ENCODE measurements around the gene RNASE7.
A peak's percentile ranks its signal among the peaks of the same experiment; 100 is the strongest.

The RNASE7 gene

DNA sequence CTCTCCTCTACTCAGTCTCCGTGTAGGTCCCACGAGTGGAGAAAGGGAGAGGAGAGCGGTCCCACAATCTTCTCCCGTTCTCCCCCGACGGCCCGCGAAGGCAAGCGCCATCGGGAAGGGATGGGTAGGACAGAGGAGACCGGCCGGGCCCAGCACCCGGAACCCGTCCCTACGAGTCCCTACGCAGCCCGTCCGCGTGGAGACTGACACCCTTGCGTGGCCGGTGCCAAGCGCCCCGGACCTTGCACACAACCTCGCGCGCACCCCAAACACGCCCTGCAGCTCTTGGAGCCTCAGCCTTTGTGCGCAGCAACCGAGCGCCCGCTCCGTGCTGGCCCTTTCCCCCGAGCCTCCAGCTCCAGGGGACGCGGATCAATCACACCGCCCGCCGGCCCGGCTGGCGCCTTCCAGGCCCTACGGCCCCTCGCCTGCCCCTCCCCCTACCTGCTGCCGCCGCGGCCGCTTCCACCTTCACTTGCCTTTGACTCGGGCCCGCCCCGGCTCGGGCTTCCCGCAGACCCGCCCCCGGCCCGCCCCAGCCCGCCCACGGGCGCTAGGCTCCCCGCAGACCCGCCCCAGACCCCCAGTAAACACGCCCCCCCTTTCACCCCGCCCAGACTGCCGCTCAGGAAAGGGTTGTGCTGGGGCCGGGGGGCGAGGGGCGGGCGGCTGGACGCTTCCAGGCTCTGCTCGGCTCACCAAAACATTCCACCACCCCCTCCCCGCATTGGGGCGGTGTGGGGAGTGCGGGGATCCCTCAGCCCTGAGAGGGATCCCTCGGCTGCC is 17.4 kb upstream of the RNASE7 start, which contains the start of gene NDRG2:
NDRG2 (minus strand) TSS at position 477 of the 786 bp plus-strand sequence. CDS start 1,746 bp downstream, outside the sequence.
- ChIA-PET POLR2A (interaction anchor here (0.7 to 1.0 kb wide), 2 partner anchors 10 to 47 kb away, joined by 3 to 5 read pairs; no protein-coding TSS in a partner anchor), CTCF (interaction anchor here (1.7 kb wide), 1 partner anchor 13 kb away, joined by 4 read pairs; no protein-coding TSS in a partner anchor)
- Histone ChIP-seq H3K4me3 (ENCODE audit: low read depth, low read length) (peak within 1 kb of the TSS; percentile 69), H3K36me3 (ENCODE audit: control insufficient read depth in 2 of 2, insufficient read depth in 1 of 2, low read length in 2 of 2) (peaks cover 0 to 22% of the 10 kb centered on the region in 2 experiments; a peak in 2 of 3 replicates), H3K9me3 (ENCODE audit: control insufficient read depth, insufficient read depth, low read depth, low read length) (no peaks in the 10 kb centered on the region), H3K4me1 (ENCODE audit: control insufficient read depth, insufficient read depth, low read length) (peaks cover 10% of the 10 kb centered on the region; the same call in 1 of the 2 replicates), H3K27ac (ENCODE audit: extremely low read depth, low read depth, low read length) (peak within 1 kb of the TSS; percentile 74; the same call in 1 of the 2 replicates)
- TF ChIP-seq OVOL3 (tag by site-specific recombination; IDR thresholded peaks at IDR 0.05) (no peak), ZNF558 (tag by site-specific recombination; IDR thresholded peaks at IDR 0.05) (no peak), ZNF660 (tag by site-specific recombination; IDR thresholded peaks at IDR 0.05) (no peak), ZSCAN16 (tag by site-specific recombination; IDR thresholded peaks at IDR 0.05) (no peak), ZFP69B (tag by site-specific recombination; IDR thresholded peaks at IDR 0.05) (0 out of 2 replicates have a peak, but pooled peaks have one; percentile 41), ZBTB48 (tag by site-specific recombination; IDR thresholded peaks at IDR 0.05) (peak; percentile 74), ZNF777 (tag by site-specific recombination; IDR thresholded peaks at IDR 0.05; ENCODE audit: borderline replicate concordance) (peak; percentile 84; the same call in 1 of the 2 replicates), ZBTB1 (tag by site-specific recombination; IDR thresholded peaks at IDR 0.05) (no peak), SP3 (tag by site-specific recombination; IDR thresholded peaks at IDR 0.05) (peak; percentile 64), ZSCAN30 (tag by site-specific recombination; IDR thresholded peaks at IDR 0.05) (no peak), KLF1 (tag by site-specific recombination; IDR thresholded peaks at IDR 0.05) (peak; percentile 51; the same call in 1 of the 2 replicates), ZFP3 (tag by site-specific recombination; IDR thresholded peaks at IDR 0.05; ENCODE audit: low read depth) (no peak), ZNF629 (tag by site-specific recombination; IDR thresholded peaks at IDR 0.05) (peak; percentile 41; the same call in 1 of the 2 replicates), ZNF670 (tag by site-specific recombination; IDR thresholded peaks at IDR 0.05; ENCODE audit: low read depth) (no peak), ZNF175 (tag by site-specific recombination; IDR thresholded peaks at IDR 0.05) (no peak), ZNF514 (tag by site-specific recombination; IDR thresholded peaks at IDR 0.05) (no peak), ZNF37A (tag by site-specific recombination; IDR thresholded peaks at IDR 0.05) (no peak), ZBTB21 (tag by site-specific recombination; IDR thresholded peaks at IDR 0.05) (no peak), ZNF302 (tag by site-specific recombination; IDR thresholded peaks at IDR 0.05; ENCODE audit: low read depth) (no peak), ZNF561 (tag by site-specific recombination; IDR thresholded peaks at IDR 0.05; ENCODE audit: borderline replicate concordance) (no peak), YY1 (tag by site-specific recombination; IDR thresholded peaks at IDR 0.05) (no peak)
- TF ChIP-seq, protein P1, sequence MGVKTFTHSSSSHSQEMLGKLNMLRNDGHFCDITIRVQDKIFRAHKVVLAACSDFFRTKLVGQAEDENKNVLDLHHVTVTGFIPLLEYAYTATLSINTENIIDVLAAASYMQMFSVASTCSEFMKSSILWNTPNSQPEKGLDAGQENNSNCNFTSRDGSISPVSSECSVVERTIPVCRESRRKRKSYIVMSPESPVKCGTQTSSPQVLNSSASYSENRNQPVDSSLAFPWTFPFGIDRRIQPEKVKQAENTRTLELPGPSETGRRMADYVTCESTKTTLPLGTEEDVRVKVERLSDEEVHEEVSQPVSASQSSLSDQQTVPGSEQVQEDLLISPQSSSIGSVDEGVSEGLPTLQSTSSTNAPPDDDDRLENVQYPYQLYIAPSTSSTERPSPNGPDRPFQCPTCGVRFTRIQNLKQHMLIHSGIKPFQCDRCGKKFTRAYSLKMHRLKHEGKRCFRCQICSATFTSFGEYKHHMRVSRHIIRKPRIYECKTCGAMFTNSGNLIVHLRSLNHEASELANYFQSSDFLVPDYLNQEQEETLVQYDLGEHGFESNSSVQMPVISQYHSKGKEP (tag by site-specific recombination; IDR thresholded peaks at IDR 0.05) = no peak
- TF ChIP-seq, protein P2, sequence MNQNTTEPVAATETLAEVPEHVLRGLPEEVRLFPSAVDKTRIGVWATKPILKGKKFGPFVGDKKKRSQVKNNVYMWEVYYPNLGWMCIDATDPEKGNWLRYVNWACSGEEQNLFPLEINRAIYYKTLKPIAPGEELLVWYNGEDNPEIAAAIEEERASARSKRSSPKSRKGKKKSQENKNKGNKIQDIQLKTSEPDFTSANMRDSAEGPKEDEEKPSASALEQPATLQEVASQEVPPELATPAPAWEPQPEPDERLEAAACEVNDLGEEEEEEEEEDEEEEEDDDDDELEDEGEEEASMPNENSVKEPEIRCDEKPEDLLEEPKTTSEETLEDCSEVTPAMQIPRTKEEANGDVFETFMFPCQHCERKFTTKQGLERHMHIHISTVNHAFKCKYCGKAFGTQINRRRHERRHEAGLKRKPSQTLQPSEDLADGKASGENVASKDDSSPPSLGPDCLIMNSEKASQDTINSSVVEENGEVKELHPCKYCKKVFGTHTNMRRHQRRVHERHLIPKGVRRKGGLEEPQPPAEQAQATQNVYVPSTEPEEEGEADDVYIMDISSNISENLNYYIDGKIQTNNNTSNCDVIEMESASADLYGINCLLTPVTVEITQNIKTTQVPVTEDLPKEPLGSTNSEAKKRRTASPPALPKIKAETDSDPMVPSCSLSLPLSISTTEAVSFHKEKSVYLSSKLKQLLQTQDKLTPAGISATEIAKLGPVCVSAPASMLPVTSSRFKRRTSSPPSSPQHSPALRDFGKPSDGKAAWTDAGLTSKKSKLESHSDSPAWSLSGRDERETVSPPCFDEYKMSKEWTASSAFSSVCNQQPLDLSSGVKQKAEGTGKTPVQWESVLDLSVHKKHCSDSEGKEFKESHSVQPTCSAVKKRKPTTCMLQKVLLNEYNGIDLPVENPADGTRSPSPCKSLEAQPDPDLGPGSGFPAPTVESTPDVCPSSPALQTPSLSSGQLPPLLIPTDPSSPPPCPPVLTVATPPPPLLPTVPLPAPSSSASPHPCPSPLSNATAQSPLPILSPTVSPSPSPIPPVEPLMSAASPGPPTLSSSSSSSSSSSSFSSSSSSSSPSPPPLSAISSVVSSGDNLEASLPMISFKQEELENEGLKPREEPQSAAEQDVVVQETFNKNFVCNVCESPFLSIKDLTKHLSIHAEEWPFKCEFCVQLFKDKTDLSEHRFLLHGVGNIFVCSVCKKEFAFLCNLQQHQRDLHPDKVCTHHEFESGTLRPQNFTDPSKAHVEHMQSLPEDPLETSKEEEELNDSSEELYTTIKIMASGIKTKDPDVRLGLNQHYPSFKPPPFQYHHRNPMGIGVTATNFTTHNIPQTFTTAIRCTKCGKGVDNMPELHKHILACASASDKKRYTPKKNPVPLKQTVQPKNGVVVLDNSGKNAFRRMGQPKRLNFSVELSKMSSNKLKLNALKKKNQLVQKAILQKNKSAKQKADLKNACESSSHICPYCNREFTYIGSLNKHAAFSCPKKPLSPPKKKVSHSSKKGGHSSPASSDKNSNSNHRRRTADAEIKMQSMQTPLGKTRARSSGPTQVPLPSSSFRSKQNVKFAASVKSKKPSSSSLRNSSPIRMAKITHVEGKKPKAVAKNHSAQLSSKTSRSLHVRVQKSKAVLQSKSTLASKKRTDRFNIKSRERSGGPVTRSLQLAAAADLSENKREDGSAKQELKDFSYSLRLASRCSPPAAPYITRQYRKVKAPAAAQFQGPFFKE (tag by site-specific recombination; IDR thresholded peaks at IDR 0.05; ENCODE audit: borderline replicate concordance) = no peak
- TF ChIP-seq, protein P3, sequence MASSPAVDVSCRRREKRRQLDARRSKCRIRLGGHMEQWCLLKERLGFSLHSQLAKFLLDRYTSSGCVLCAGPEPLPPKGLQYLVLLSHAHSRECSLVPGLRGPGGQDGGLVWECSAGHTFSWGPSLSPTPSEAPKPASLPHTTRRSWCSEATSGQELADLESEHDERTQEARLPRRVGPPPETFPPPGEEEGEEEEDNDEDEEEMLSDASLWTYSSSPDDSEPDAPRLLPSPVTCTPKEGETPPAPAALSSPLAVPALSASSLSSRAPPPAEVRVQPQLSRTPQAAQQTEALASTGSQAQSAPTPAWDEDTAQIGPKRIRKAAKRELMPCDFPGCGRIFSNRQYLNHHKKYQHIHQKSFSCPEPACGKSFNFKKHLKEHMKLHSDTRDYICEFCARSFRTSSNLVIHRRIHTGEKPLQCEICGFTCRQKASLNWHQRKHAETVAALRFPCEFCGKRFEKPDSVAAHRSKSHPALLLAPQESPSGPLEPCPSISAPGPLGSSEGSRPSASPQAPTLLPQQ (tag by site-specific recombination; IDR thresholded peaks at IDR 0.05) = peak; percentile 70; the same call in 1 of the 2 replicates
- TF ChIP-seq, protein P4, sequence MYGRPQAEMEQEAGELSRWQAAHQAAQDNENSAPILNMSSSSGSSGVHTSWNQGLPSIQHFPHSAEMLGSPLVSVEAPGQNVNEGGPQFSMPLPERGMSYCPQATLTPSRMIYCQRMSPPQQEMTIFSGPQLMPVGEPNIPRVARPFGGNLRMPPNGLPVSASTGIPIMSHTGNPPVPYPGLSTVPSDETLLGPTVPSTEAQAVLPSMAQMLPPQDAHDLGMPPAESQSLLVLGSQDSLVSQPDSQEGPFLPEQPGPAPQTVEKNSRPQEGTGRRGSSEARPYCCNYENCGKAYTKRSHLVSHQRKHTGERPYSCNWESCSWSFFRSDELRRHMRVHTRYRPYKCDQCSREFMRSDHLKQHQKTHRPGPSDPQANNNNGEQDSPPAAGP (tag by site-specific recombination; IDR thresholded peaks at IDR 0.05) = peak; percentile 86
- TF ChIP-seq, protein P5, sequence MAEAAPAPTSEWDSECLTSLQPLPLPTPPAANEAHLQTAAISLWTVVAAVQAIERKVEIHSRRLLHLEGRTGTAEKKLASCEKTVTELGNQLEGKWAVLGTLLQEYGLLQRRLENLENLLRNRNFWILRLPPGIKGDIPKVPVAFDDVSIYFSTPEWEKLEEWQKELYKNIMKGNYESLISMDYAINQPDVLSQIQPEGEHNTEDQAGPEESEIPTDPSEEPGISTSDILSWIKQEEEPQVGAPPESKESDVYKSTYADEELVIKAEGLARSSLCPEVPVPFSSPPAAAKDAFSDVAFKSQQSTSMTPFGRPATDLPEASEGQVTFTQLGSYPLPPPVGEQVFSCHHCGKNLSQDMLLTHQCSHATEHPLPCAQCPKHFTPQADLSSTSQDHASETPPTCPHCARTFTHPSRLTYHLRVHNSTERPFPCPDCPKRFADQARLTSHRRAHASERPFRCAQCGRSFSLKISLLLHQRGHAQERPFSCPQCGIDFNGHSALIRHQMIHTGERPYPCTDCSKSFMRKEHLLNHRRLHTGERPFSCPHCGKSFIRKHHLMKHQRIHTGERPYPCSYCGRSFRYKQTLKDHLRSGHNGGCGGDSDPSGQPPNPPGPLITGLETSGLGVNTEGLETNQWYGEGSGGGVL (tag by site-specific recombination; IDR thresholded peaks at IDR 0.05) = 0 out of 2 replicates have a peak, but pooled peaks have one; percentile 30

Data from HEK293 (cell line).